ENCODE measurements around the gene MYO18A. TPM values are rescaled to one million over a fixed set of nuclear protein-coding genes. Genes with fewer than 3 reads are reported as not detected.

MYO18A gene
- total RNA-seq, 1 donor, result 78.3 TPM

GRCh38 chr17:29066606-29067005, 113.6 kb downstream of the MYO18A start:
- no peak for TF ChIP-seq CTCF (IDR thresholded peaks at IDR 0.05; ENCODE audit: insufficient read depth, low read length)
- DNase-seq (ENCODE audit: low read depth), result no peak
- H3K4me3 ChIP-seq (ENCODE audit: low read depth, low read length), result no peak overlapping the region

GRCh38 chr17:29066047-29066446, 114.2 kb downstream of the MYO18A start:
- TF ChIP-seq CTCF (IDR thresholded peaks at IDR 0.05; ENCODE audit: insufficient read depth, low read length), result no peak
- DNase-seq (ENCODE audit: low read depth), result no peak
- H3K4me3 ChIP-seq (ENCODE audit: low read depth, low read length), result no peak overlapping the region

DNA sequence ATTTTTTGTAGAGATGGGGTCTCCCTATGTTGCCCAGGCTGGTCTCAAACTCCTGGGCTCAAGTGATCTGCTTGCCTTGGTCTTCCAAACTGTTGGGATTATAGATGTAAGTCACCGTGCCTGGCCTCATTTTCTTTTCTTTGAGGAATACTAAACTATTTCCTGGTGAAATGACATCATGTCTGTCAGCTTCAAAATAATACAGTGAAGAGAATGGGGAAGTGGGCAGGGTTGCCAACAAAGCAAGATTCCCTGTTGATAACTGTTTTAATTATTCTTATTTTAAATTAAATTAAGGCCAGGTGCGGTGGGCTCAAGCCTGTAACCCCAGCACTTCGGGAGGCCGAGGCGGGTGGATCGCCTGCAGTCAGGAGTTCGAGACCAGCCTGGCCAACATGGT, 116.2 kb downstream of the MYO18A start:
- DNase-seq (ENCODE audit: low read depth), result no peak
- no peak for TF ChIP-seq CTCF (IDR thresholded peaks at IDR 0.05; ENCODE audit: insufficient read depth, low read length)

GRCh38 chr17:29062215-29062614, 118.0 kb downstream of the MYO18A start:
- no peak overlapping the region for H3K4me3 ChIP-seq (ENCODE audit: low read depth, low read length)
- TF ChIP-seq CTCF (IDR thresholded peaks at IDR 0.05; ENCODE audit: insufficient read depth, low read length), result no peak

More for the DNA sequence above, 116.2 kb downstream of the MYO18A start:
- H3K4me3 ChIP-seq (ENCODE audit: low read depth, low read length), result no peak overlapping the region

DNA sequence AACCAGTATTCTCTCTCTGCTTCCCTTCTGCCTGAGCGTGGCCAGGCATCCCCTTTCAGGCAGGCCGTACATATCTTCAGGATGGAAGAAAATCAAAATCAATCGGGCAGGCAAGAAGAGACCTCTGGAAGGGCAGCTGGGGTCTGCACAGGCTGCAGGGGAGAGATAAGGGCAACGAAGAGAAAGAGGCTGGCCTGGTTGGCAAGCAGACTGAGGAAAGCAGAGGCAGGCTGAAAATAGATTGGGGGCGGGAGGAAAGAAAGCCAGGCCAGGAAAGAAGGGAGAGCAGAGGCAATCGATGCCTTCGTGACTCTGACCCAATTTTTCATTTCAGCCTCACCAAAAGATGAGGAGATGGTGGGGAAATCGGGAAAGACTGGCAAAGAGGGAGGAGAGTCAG, 119.2 kb downstream of the MYO18A start:
- no peak overlapping the region for H3K4me3 ChIP-seq (ENCODE audit: low read depth, low read length)
- DNase-seq (ENCODE audit: low read depth), result no peak
- no peak for TF ChIP-seq CTCF (IDR thresholded peaks at IDR 0.05; ENCODE audit: insufficient read depth, low read length)

More at GRCh38 chr17:29062215-29062614, 118.0 kb downstream of the MYO18A start:
- no peak for DNase-seq (ENCODE audit: low read depth)

GRCh38 chr17:29060475-29060874, 119.7 kb downstream of the MYO18A start:
- H3K4me3 ChIP-seq (ENCODE audit: low read depth, low read length), result no peak overlapping the region
- TF ChIP-seq CTCF (IDR thresholded peaks at IDR 0.05; ENCODE audit: insufficient read depth, low read length), result no peak
- DNase-seq (ENCODE audit: low read depth), result no peak

DNA sequence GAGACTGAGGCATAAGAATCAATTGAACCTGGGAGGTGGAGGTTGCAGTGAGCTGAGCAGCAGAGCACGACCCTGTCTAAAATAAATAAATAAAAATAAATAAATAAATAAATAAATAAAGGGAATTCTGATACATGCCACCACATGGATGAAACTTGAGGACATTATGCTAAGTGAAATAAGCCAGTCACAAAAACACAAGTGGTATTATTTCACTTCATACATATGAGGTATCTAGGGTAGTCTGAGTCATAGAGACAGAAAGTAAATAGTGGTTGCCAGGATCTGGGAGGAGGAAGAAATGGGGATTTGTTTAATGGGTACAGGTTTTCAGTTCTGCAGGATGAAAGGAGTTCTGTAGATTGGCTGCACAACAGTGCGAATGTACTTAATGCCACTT, 120.9 kb downstream of the MYO18A start:
- peak; percentile 47 for DNase-seq (ENCODE audit: low read depth)
- no peak overlapping the region for H3K4me3 ChIP-seq (ENCODE audit: low read depth, low read length)

More for the DNA sequence above, 120.9 kb downstream of the MYO18A start:
- TF ChIP-seq CTCF (IDR thresholded peaks at IDR 0.05; ENCODE audit: insufficient read depth, low read length), result no peak
